ENCODE results near the gene ANTXR2. TPM values are rescaled to one million over a fixed set of nuclear protein-coding genes. Genes with fewer than 3 reads are reported as not detected.

ANTXR2 gene
- total RNA-seq, 1 donor from 2014 or later = 61.7 TPM

- Mint-ChIP-seq H3K36me3 (peaks cover 5% of the 10 kb centered on the region), H3K9me3 (no peaks in the 10 kb centered on the region), H3K27ac (peak overlapping the region; percentile 80), H3K4me1 (peaks cover 21% of the 10 kb centered on the region), H3K4me3 (peak overlapping the region; percentile 73), H3K27me3 (ENCODE audit: low read depth) (peaks cover 17% of the 10 kb centered on the region)
- no peak for DNase-seq (ENCODE audit: low spot score in 2 of 2, unreplicated experiment in 2 of 2)
- TF ChIP-seq, protein P1, sequence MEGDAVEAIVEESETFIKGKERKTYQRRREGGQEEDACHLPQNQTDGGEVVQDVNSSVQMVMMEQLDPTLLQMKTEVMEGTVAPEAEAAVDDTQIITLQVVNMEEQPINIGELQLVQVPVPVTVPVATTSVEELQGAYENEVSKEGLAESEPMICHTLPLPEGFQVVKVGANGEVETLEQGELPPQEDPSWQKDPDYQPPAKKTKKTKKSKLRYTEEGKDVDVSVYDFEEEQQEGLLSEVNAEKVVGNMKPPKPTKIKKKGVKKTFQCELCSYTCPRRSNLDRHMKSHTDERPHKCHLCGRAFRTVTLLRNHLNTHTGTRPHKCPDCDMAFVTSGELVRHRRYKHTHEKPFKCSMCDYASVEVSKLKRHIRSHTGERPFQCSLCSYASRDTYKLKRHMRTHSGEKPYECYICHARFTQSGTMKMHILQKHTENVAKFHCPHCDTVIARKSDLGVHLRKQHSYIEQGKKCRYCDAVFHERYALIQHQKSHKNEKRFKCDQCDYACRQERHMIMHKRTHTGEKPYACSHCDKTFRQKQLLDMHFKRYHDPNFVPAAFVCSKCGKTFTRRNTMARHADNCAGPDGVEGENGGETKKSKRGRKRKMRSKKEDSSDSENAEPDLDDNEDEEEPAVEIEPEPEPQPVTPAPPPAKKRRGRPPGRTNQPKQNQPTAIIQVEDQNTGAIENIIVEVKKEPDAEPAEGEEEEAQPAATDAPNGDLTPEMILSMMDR (IDR thresholded peaks at IDR 0.05; ENCODE audit: unreplicated experiment) = no peak
Measured at GRCh38 chr4:79964020-79964399, 109.0 kb downstream of the ANTXR2 start.

DNA sequence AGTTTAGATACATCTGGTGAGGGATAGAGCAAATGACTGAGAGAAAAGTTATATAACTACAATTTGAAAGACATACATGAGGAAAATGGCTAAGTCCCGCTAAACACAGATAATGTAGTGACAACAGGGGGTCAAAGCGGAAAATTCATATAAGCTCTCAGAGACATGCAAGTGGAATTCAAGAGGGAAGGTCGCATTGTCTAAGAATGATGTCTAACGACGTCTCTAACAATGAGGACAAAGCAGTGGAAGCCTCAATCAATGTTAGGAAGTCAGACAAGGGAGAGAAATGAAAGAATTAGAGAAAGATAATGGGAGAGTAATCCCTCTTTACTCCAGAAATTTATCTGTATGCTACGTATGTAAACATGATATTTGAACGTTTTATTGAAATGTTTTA, 113.4 kb downstream of the ANTXR2 start:
- Mint-ChIP-seq H3K27me3 (ENCODE audit: low read depth) (peaks cover 11% of the 10 kb centered on the region), H3K4me1 (peaks cover 25% of the 10 kb centered on the region), H3K27ac (no peak overlapping the region), H3K4me3 (no peak overlapping the region), H3K9me3 (peaks cover 4% of the 10 kb centered on the region), H3K36me3 (peaks cover 11% of the 10 kb centered on the region)
- no peak for DNase-seq (ENCODE audit: low spot score in 2 of 2, unreplicated experiment in 2 of 2)
- TF ChIP-seq, protein P1 (IDR thresholded peaks at IDR 0.05; ENCODE audit: unreplicated experiment) = no peak

DNA sequence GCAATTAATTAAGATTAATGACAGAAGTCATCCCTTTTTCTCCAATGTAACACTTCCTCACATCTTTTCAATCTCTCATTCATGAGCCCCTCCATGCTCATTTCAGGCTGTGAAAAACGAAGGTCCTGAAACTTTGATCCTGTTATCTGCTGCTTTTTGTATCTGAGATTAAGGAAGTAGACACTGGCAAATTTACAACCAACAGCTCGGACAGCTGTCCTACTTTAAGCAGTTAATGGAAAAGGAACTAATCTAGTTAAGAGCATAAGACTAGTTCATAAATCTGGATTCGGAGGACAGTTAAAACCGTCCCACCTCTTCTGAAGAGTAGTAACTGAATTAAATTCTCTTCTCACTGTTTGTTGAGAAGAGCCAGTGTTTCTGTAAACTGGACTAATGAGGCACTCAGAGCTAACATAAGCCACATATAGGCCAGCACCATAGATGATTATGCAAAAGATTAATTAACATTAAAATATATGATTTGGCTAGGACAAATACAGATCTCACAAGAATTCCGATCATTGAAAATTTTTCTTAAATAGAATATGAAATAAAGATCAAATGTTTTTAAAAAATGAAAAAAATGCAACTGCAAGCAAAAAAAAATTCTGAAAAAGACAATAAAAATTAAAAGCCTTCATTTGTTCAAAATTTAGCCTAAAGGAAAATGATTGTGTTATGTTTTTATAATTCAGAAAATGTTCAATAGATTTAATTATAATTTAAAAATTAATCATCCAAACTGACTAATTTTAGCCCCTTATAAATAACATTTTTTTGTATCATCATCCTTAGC, 114.4 kb downstream of the ANTXR2 start:
- peaks cover 16% of the 10 kb centered on the region for H3K4me1 Mint-ChIP-seq
- peaks cover 4% of the 10 kb centered on the region for H3K9me3 Mint-ChIP-seq
- peaks cover 8% of the 10 kb centered on the region for H3K36me3 Mint-ChIP-seq
- TF ChIP-seq, protein P1 (IDR thresholded peaks at IDR 0.05; ENCODE audit: unreplicated experiment) = no peak
- DNase-seq (ENCODE audit: low spot score in 2 of 2, unreplicated experiment in 2 of 2) = no peak
- H3K27me3 Mint-ChIP-seq (ENCODE audit: low read depth) = peaks cover 3% of the 10 kb centered on the region
- no peak overlapping the region for H3K4me3 Mint-ChIP-seq
- peak overlapping the region; percentile 76 for H3K27ac Mint-ChIP-seq

- peaks cover 16% of the 10 kb centered on the region for H3K4me1 Mint-ChIP-seq
- no peaks in the 10 kb centered on the region for H3K9me3 Mint-ChIP-seq
- no peak overlapping the region for H3K4me3 Mint-ChIP-seq
- no peaks in the 10 kb centered on the region for H3K27me3 Mint-ChIP-seq (ENCODE audit: low read depth)
- H3K36me3 Mint-ChIP-seq = peaks cover 2% of the 10 kb centered on the region
- TF ChIP-seq, protein P1 (IDR thresholded peaks at IDR 0.05; ENCODE audit: unreplicated experiment) = no peak
- H3K27ac Mint-ChIP-seq = no peak overlapping the region
- no peak for DNase-seq (ENCODE audit: low spot score in 2 of 2, unreplicated experiment in 2 of 2)
Measured at GRCh38 chr4:79949178-79949577, 123.9 kb downstream of the ANTXR2 start.

DNA sequence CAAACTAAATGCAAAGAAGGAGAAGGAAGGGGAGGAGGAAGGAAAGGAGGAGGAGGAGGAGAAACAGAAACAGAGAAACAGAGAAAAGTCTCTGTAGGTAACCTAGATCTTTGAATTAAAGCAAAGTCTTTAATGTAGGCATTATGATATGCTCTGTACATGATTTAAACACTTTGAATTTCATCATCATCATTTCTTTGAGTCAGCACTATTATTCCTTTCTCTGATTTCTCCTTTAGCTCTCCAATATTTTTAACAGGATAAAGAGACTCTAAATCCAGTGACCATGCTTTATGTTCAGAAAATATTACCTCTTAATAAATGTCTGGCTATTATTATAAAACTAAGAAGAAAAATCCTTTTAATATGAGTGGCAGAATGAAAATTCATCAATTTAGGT, 124.3 kb downstream of the ANTXR2 start:
- TF ChIP-seq, protein P1 (IDR thresholded peaks at IDR 0.05; ENCODE audit: unreplicated experiment) = no peak

More for the DNA sequence above, 124.3 kb downstream of the ANTXR2 start:
- H3K36me3 Mint-ChIP-seq = peaks cover 2% of the 10 kb centered on the region
- no peaks in the 10 kb centered on the region for H3K27me3 Mint-ChIP-seq (ENCODE audit: low read depth)
- H3K4me1 Mint-ChIP-seq = peaks cover 16% of the 10 kb centered on the region
- no peak overlapping the region for H3K4me3 Mint-ChIP-seq
- H3K9me3 Mint-ChIP-seq = no peaks in the 10 kb centered on the region
- no peak overlapping the region for H3K27ac Mint-ChIP-seq
- DNase-seq (ENCODE audit: low spot score in 2 of 2, unreplicated experiment in 2 of 2) = no peak

All from mesothelial cell of epicardium (in vitro differentiated cells).